ENCODE results near the gene HMCN2. TPM values are rescaled to one million over a fixed set of nuclear protein-coding genes. Genes with fewer than 3 reads are reported as not detected.

The HMCN2 gene
- polyA plus RNA-seq, 1 of the 3 experiments (the other 2 are of a cell fraction) = 0.15 TPM

DNA sequence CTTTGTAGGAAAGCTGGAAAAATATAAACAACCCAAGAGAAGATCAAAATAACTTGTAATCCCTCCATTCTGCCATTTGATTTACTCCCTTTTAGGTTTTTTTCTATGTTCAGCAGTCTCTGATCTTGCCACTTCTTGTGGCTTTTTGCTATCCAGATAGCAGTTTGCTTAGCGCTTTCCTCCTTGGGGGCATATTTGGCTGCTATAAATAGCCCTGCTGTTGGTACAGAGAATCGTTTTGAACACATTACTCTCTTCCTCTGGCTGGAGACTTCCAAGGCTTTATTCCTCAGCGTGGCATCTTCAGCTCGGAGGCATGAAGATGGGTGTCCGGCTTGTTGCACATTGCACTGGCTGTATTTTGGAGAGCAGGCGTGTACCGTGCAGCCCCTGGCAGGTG is 38.6 kb downstream of the HMCN2 start (continued):
- TF ChIP-seq, protein P1, sequence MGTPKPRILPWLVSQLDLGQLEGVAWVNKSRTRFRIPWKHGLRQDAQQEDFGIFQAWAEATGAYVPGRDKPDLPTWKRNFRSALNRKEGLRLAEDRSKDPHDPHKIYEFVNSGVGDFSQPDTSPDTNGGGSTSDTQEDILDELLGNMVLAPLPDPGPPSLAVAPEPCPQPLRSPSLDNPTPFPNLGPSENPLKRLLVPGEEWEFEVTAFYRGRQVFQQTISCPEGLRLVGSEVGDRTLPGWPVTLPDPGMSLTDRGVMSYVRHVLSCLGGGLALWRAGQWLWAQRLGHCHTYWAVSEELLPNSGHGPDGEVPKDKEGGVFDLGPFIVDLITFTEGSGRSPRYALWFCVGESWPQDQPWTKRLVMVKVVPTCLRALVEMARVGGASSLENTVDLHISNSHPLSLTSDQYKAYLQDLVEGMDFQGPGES (IDR thresholded peaks at IDR 0.05; ENCODE audit: low read depth, low read length) = no peak
- TF ChIP-seq RXRA (IDR thresholded peaks at IDR 0.05; ENCODE audit: borderline replicate concordance, low read depth) (no peak), NFIC (IDR thresholded peaks at IDR 0.05; ENCODE audit: borderline replicate concordance) (no peak), FOXJ3 (CRISPR knock-in tag; IDR thresholded peaks at IDR 0.05) (no peak)

DNA sequence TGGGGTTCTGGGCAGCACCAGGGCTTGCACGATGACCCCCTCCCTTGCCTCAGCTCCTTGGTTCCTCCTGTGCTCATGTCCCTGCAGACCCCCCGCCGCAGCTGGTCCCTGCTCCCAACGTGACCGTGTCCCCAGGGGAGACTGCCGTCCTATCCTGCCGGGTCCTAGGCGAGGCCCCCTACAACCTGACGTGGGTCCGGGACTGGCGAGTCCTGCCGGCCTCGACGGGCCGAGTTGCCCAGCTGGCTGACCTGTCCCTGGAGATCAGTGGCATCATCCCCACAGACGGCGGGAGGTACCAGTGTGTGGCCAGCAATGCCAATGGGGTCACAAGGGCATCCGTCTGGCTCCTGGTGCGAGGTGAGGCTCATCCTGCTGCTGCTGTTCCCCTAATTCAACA is 39.1 kb downstream of the HMCN2 start:
- no peaks in the 10 kb centered on the region for H3K27me3 ChIP-seq (ENCODE audit: insufficient read depth)
- H4K20me1 ChIP-seq (ENCODE audit: insufficient read depth) = no peaks in the 10 kb centered on the region
- CTCF ChIA-PET = interaction anchor here (0.8 to 6.7 kb wide), 7 partner anchors 11 to 117 kb away, joined by 3 to 30 read pairs (median 4); no protein-coding TSS in a partner anchor
- H2AFZ ChIP-seq (ENCODE audit: low read depth) = no peak overlapping the region
- H3K27ac ChIP-seq (ENCODE audit: low read depth in 2 of 2, low read length in 1 of 2) = no peak overlapping the region
- H3K9me2 ChIP-seq = no peaks in the 10 kb centered on the region
- no peaks in the 10 kb centered on the region for H3K36me3 ChIP-seq (replicated peaks in 1 of 2; ENCODE audit: control insufficient read depth in 1 of 2, insufficient read depth in 2 of 2, low read length in 1 of 2)
- H3K4me2 ChIP-seq = no peak overlapping the region
- 79% methylated on average over 6 of the region's 19 CpGs for WGBS (ENCODE audit: low lambda C conversion rate)
- H3F3A ChIP-seq (replicated peaks; ENCODE audit: insufficient read depth) = no peaks in the 10 kb centered on the region
- H3K9me3 ChIP-seq = no peaks in the 10 kb centered on the region
- H3K79me2 ChIP-seq (ENCODE audit: insufficient read depth) = no peaks in the 10 kb centered on the region
- DNase-seq = no peak
- no peak overlapping the region for H3K9ac ChIP-seq
- H3K4me1 ChIP-seq (ENCODE audit: control insufficient read depth in 1 of 2, insufficient read depth in 2 of 2, low read depth in 1 of 2, low read length in 1 of 2) = peaks cover 0 to 61% of the 10 kb centered on the region in 2 experiments; a peak in 2 of 4 replicates
- H3K4me3 ChIP-seq (ENCODE audit: low read depth in 2 of 2, low read length in 1 of 2) = no peak overlapping the region
- POLR2A ChIA-PET = no interaction called here
- no peak for TF ChIP-seq FOXM1 (IDR thresholded peaks at IDR 0.05; ENCODE audit: low read depth)
- TF ChIP-seq, protein P1 (IDR thresholded peaks at IDR 0.05; ENCODE audit: low read depth, low read length) = no peak
- TF ChIP-seq NRF1 (IDR thresholded peaks at IDR 0.05; ENCODE audit: low read depth, low read length) = no peak
- TF ChIP-seq SIN3A (IDR thresholded peaks at IDR 0.05; ENCODE audit: borderline replicate concordance, low read depth, low read length) = no peak
- TF ChIP-seq, protein P2, sequence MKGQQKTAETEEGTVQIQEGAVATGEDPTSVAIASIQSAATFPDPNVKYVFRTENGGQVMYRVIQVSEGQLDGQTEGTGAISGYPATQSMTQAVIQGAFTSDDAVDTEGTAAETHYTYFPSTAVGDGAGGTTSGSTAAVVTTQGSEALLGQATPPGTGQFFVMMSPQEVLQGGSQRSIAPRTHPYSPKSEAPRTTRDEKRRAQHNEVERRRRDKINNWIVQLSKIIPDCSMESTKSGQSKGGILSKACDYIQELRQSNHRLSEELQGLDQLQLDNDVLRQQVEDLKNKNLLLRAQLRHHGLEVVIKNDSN (IDR thresholded peaks at IDR 0.05; ENCODE audit: borderline replicate concordance, low read depth) = no peak
- TF ChIP-seq EP300 (IDR thresholded peaks at IDR 0.05; ENCODE audit: borderline replicate concordance in 1 of 2, low read depth in 1 of 2, low read length in 1 of 2) = no peak
- no peak for TF ChIP-seq SMC3 (IDR thresholded peaks at IDR 0.05; ENCODE audit: low read depth, low read length)
- TF ChIP-seq MEF2A (IDR thresholded peaks at IDR 0.05; ENCODE audit: borderline replicate concordance, low read depth) = no peak
- no peak for TF ChIP-seq RCOR1 (IDR thresholded peaks at IDR 0.05; ENCODE audit: low read length)

DNA sequence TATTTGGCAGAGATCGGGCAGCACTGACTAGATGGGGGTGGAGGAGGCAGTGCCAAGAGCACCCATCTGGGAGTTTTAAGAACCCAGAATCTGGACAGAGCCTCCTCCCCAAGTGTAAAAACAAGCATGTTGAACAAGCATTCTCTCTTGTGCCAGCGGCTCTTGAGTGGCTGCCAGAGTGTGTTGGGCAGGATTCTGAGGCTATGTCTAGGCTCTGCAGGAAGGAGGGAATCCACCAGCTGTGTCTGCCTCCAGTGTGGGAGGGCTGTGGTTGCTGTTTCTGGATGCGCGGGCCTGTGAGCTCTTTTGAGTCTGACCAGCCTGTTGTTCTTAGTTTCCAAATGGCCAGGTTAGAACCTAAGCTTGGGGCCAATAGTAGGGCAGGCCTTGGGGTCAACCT is 39.8 kb downstream of the HMCN2 start:
- no peak overlapping the region for H3K9ac ChIP-seq
- no peak for DNase-seq
- no peak overlapping the region for H3K4me2 ChIP-seq
- H4K20me1 ChIP-seq (ENCODE audit: insufficient read depth) = no peaks in the 10 kb centered on the region
- TF ChIP-seq MEF2A (IDR thresholded peaks at IDR 0.05; ENCODE audit: borderline replicate concordance, low read depth) (no peak), FOXJ3 (CRISPR knock-in tag; IDR thresholded peaks at IDR 0.05) (no peak), NRF1 (IDR thresholded peaks at IDR 0.05; ENCODE audit: low read depth, low read length) (no peak)
- POLR2A ChIA-PET = no interaction called here
- H3K4me3 ChIP-seq (ENCODE audit: low read depth in 2 of 2, low read length in 1 of 2) = no peak overlapping the region
- no peaks in the 10 kb centered on the region for H3K27me3 ChIP-seq (ENCODE audit: insufficient read depth)
- H2AFZ ChIP-seq (ENCODE audit: low read depth) = no peak overlapping the region
- no peaks in the 10 kb centered on the region for H3K79me2 ChIP-seq (ENCODE audit: insufficient read depth)
- H3F3A ChIP-seq (replicated peaks; ENCODE audit: insufficient read depth) = no peaks in the 10 kb centered on the region
- no peaks in the 10 kb centered on the region for H3K9me2 ChIP-seq
- no peaks in the 10 kb centered on the region for H3K36me3 ChIP-seq (replicated peaks in 1 of 2; ENCODE audit: control insufficient read depth in 1 of 2, insufficient read depth in 2 of 2, low read length in 1 of 2)
- WGBS (ENCODE audit: low lambda C conversion rate) = 80% methylated on average over 2 of the region's 4 CpGs
- H3K4me1 ChIP-seq (ENCODE audit: control insufficient read depth in 1 of 2, insufficient read depth in 2 of 2, low read depth in 1 of 2, low read length in 1 of 2) = peaks cover 0 to 59% of the 10 kb centered on the region in 2 experiments; a peak in 2 of 4 replicates
- CTCF ChIA-PET = interaction anchor here (1.0 to 6.7 kb wide), 7 partner anchors 9 to 199 kb away, joined by 3 to 30 read pairs (median 4); partner anchors contain the start of gene HMCN2
- H3K9me3 ChIP-seq = no peaks in the 10 kb centered on the region
- H3K27ac ChIP-seq (ENCODE audit: low read depth in 2 of 2, low read length in 1 of 2) = no peak overlapping the region; a peak in 1 of 4 replicates
